HG03354 (cell line): ENCODE results near the gene CETN2.

Experiments
- ATAC-seq: cut with Tn5 transposase; IDR thresholded peaks from one replicate; pipeline ENCODE4 v1.9.1; 2021; ENCODE audit warnings: mild to moderate bottlenecking; ENCODE audit not compliant: unreplicated experiment, poor library complexity, severe bottlenecking

CETN2 gene

GRCh38 chrX:152830312-152831305 is at the start of gene CETN2, which contains the start of gene NSDHL:
CETN2 (minus strand) TSS chrX:152830757; CDS start chrX:152830710, 47 bp downstream.
NSDHL (plus strand) TSS chrX:152831063; CDS start chrX:152846325, 15,262 bp downstream.
- peak; percentile 98 for ATAC-seq

- ATAC-seq, result no peak
These were observed 48.6 kb upstream of the CETN2 start for GRCh38 chrX:152878976-152879755.

- no peak for ATAC-seq
These were observed 46.6 kb upstream of the CETN2 start for GRCh38 chrX:152876931-152877840.

- no peak for ATAC-seq
These were observed 42.8 kb upstream of the CETN2 start for GRCh38 chrX:152873361-152873760.

GRCh38 chrX:152872522-152872921 is 42.0 kb upstream of the CETN2 start:
- no peak for ATAC-seq

GRCh38 chrX:152871260-152871659 is 40.7 kb upstream of the CETN2 start:
- ATAC-seq, result no peak

GRCh38 chrX:152869972-152870371 is 39.4 kb upstream of the CETN2 start:
- no peak for ATAC-seq

GRCh38 chrX:152866386-152866785 is 35.8 kb upstream of the CETN2 start:
- ATAC-seq, result no peak

GRCh38 chrX:152865232-152865920 is 34.8 kb upstream of the CETN2 start:
- ATAC-seq, result no peak

- ATAC-seq, result no peak
These were observed 31.3 kb upstream of the CETN2 start for GRCh38 chrX:152861826-152862225.

- ATAC-seq, result no peak
These were observed 30.6 kb upstream of the CETN2 start for GRCh38 chrX:152861116-152861515.

- no peak for ATAC-seq
These were observed 23.4 kb upstream of the CETN2 start for GRCh38 chrX:152853986-152854385.

GRCh38 chrX:152850465-152850864 is 19.9 kb upstream of the CETN2 start:
- ATAC-seq, result no peak

GRCh38 chrX:152847281-152847680 is 16.7 kb upstream of the CETN2 start:
- no peak for ATAC-seq

GRCh38 chrX:152845618-152846240 is 15.2 kb upstream of the CETN2 start:
- ATAC-seq, result no peak

GRCh38 chrX:152844256-152844655 is 13.7 kb upstream of the CETN2 start:
- no peak for ATAC-seq

- no peak for ATAC-seq
These were observed 13.3 kb upstream of the CETN2 start for GRCh38 chrX:152843852-152844251.

- no peak for ATAC-seq
These were observed 12.3 kb upstream of the CETN2 start for GRCh38 chrX:152842772-152843338.
